Astrocyte (in vitro differentiated cells and primary cell): ENCODE data around the gene KCNQ5. TPM values are rescaled to one million over a fixed set of nuclear protein-coding genes. Genes with fewer than 3 reads are reported as not detected.
A peak's percentile ranks its signal among the peaks of the same experiment; 100 is the strongest.

Experiments used
- DNase-seq: peaks from one replicate; pipeline ENCODE4 v3.0.0-alpha.2; 2010; ENCODE audit warnings: low read depth
- FAIRE-seq: peaks from 2 replicates; lab custom pipeline; 2011; peaks lifted over from hg19 to GRCh38; lab: Jason Lieb, UNC
- H2AFZ ChIP-seq: 2 replicates; pipeline ENCODE4 v1.6.0; 2012; ENCODE audit warnings: low read depth, low read length, inconsistent platforms
- H3K27ac ChIP-seq: 2 replicates; pipeline ENCODE4 v1.5.1; 2011; ENCODE audit warnings: low read depth, low read length, inconsistent platforms
- H3K27me3 ChIP-seq: 2 replicates; pipeline ENCODE4 v1.6.0; 2011; ENCODE audit warnings: low read length, inconsistent platforms; ENCODE audit not compliant: insufficient read depth
- H3K36me3 ChIP-seq: 2 replicates; pipeline ENCODE4 v1.5.1; 2011; ENCODE audit warnings: low read length, inconsistent platforms; ENCODE audit not compliant: insufficient read depth
- H3K4me1 ChIP-seq: 2 replicates; pipeline ENCODE4 v1.5.1; 2011; ENCODE audit warnings: low read length, inconsistent platforms; ENCODE audit not compliant: insufficient read depth
- H3K4me2 ChIP-seq: 2 replicates; pipeline ENCODE4 v1.6.0; 2012; ENCODE audit warnings: low read length, inconsistent platforms
- H3K4me3 ChIP-seq: 2 replicates; pipeline ENCODE4 v1.5.1; 2011; ENCODE audit warnings: low read depth, mild to moderate bottlenecking, low read length, inconsistent platforms; ENCODE audit not compliant: insufficient read depth
- H3K79me2 ChIP-seq: 2 replicates; pipeline ENCODE4 v1.6.0; 2012; ENCODE audit warnings: mild to moderate bottlenecking, low read length, inconsistent platforms; ENCODE audit not compliant: insufficient read depth
- H3K9ac ChIP-seq: 2 replicates; pipeline ENCODE4 v1.6.0; 2012; ENCODE audit warnings: mild to moderate bottlenecking, low read length, inconsistent platforms
- H3K9me3 ChIP-seq: 2 replicates; pipeline ENCODE4 v1.5.1; 2012; ENCODE audit warnings: low read depth, mild to moderate bottlenecking, low read length, inconsistent platforms; ENCODE audit not compliant: insufficient read depth
- H4K20me1 ChIP-seq: 2 replicates; pipeline ENCODE4 v1.6.0; 2012; ENCODE audit warnings: low read length, inconsistent platforms; ENCODE audit not compliant: insufficient read depth
- H3K27ac Mint-ChIP-seq: one replicate; pipeline ENCODE4 v1.8.0; 2021; ENCODE audit warnings: mild to moderate bottlenecking, mixed read lengths; ENCODE audit not compliant: unreplicated experiment
- H3K27me3 Mint-ChIP-seq: one replicate; pipeline ENCODE4 v1.8.0; 2021; ENCODE audit warnings: low read depth, mixed read lengths; ENCODE audit not compliant: unreplicated experiment
- H3K36me3 Mint-ChIP-seq: one replicate; pipeline ENCODE4 v1.8.0; 2021; ENCODE audit warnings: low read depth, mixed read lengths; ENCODE audit not compliant: unreplicated experiment
- H3K4me1 Mint-ChIP-seq: one replicate; pipeline ENCODE4 v1.8.0; 2021; ENCODE audit warnings: low read depth, mixed read lengths; ENCODE audit not compliant: unreplicated experiment
- H3K4me3 Mint-ChIP-seq: one replicate; pipeline ENCODE4 v1.8.0; 2021; ENCODE audit warnings: mild to moderate bottlenecking, moderate library complexity, mixed read lengths; ENCODE audit not compliant: unreplicated experiment
- H3K9me3 Mint-ChIP-seq: one replicate; pipeline ENCODE4 v1.8.0; 2021; ENCODE audit warnings: mild to moderate bottlenecking, mixed read lengths; ENCODE audit not compliant: unreplicated experiment
- EZH2 ChIP-seq: IDR thresholded peaks from 2 replicates; pipeline ENCODE4 v1.6.1; 2012; ENCODE audit warnings: mild to moderate bottlenecking, low read length, inconsistent platforms; ENCODE audit not compliant: insufficient read depth
- total RNA-seq: library from RNA; stranded (reverse); gene quantifications from 2 replicates; pipeline ENCODE4 v1.2.1, GENCODE V29; 2021
- TF ChIP-seq, protein P1 (sequence below): IDR thresholded peaks from 2 replicates; pipeline ENCODE4 v1.5.1; 2011; ENCODE audit warnings: low read depth, mild to moderate bottlenecking, inconsistent platforms, low read length, moderate library complexity; ENCODE audit not compliant: insufficient read depth

Gene KCNQ5
- total RNA-seq, 1 donor from 2014 or later = 2.0 TPM

DNA sequence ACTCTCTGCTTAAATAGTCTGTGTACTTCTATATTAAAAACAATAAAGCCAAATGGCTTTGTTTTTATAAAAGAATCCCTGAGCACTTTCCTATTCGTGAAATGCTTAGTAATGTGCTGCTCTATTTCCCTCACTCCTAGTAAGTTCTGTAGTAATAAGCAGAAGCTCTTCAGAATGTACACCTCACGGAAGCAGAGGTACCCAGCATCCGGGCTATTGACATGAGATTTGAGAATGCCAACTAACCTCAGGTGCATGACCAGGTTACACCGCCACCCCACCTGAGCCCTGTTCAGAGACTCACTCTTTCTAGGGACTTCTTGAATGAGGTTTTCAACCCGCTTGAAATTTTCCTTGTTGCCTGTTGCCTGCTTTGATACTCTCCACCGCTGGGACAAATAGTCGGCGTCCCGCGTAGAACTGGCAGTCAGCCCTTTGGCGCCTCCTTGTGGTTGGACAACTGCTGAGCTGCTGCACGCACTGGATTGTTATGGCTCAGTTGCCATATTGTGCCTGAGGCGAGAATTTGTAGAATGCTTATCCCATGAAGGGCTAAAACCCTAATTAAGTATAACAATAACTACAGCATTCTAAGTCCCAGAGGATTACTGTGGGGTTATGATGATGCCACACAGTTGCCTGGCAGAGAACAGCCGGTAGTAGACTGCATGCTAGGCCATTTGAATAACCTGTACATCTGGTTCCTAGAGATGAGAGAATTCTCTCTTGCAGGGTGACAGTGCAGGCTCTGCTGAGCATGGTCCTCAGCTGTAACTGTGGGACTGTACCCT is 508.0 kb downstream of the KCNQ5 start:
- H3K4me3 Mint-ChIP-seq = no peak overlapping the region
- H3K27me3 Mint-ChIP-seq = peaks cover 2% of the 10 kb centered on the region
- H3K9me3 Mint-ChIP-seq = no peaks in the 10 kb centered on the region
- no peaks in the 10 kb centered on the region for H3K36me3 Mint-ChIP-seq
- no peaks in the 10 kb centered on the region for H3K4me1 ChIP-seq
- peak; percentile 21 for DNase-seq
- H3K27ac ChIP-seq = no peak overlapping the region
- H3K4me2 ChIP-seq = peak overlapping the region; percentile 35
- peak; percentile 54 for FAIRE-seq
- no peak overlapping the region for H3K27ac Mint-ChIP-seq
- H3K79me2 ChIP-seq = no peaks in the 10 kb centered on the region
- no peaks in the 10 kb centered on the region for H3K36me3 ChIP-seq
- TF ChIP-seq EZH2 = no peak
- TF ChIP-seq, protein P1, sequence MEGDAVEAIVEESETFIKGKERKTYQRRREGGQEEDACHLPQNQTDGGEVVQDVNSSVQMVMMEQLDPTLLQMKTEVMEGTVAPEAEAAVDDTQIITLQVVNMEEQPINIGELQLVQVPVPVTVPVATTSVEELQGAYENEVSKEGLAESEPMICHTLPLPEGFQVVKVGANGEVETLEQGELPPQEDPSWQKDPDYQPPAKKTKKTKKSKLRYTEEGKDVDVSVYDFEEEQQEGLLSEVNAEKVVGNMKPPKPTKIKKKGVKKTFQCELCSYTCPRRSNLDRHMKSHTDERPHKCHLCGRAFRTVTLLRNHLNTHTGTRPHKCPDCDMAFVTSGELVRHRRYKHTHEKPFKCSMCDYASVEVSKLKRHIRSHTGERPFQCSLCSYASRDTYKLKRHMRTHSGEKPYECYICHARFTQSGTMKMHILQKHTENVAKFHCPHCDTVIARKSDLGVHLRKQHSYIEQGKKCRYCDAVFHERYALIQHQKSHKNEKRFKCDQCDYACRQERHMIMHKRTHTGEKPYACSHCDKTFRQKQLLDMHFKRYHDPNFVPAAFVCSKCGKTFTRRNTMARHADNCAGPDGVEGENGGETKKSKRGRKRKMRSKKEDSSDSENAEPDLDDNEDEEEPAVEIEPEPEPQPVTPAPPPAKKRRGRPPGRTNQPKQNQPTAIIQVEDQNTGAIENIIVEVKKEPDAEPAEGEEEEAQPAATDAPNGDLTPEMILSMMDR = peak; percentile 99
- no peaks in the 10 kb centered on the region for H3K4me1 Mint-ChIP-seq
- no peaks in the 10 kb centered on the region for H4K20me1 ChIP-seq
- no peaks in the 10 kb centered on the region for H3K27me3 ChIP-seq
- no peak overlapping the region for H3K9ac ChIP-seq
- H3K4me3 ChIP-seq = no peak overlapping the region
- no peak overlapping the region for H2AFZ ChIP-seq
- H3K9me3 ChIP-seq = no peaks in the 10 kb centered on the region

DNA sequence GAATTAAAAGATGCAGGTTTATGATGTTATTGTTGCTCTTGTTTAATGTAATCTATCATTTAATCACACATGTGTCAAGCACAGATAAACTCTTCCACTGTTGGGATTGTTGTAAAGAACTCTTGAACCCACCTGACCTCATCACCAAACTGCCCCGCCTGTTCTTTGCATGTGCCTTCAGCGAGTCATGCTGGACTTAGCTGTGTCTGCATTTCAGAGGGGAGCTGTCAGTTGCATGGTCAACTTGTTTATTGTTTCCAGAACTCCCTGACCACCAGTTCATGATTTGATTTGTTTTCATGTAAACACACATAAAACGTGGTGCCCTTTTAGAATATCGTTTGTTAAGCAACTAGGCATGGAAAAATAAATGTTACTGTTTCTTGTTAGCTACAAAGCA is 509.8 kb downstream of the KCNQ5 start:
- Mint-ChIP-seq H3K4me3 (no peak overlapping the region), H3K27ac (no peak overlapping the region), H3K9me3 (no peaks in the 10 kb centered on the region), H3K4me1 (no peaks in the 10 kb centered on the region), H3K27me3 (peaks cover 2% of the 10 kb centered on the region), H3K36me3 (no peaks in the 10 kb centered on the region)
- no peak overlapping the region for H2AFZ ChIP-seq
- H3K79me2 ChIP-seq = no peaks in the 10 kb centered on the region
- no peak overlapping the region for H3K4me2 ChIP-seq
- H3K9me3 ChIP-seq = no peaks in the 10 kb centered on the region
- H3K27me3 ChIP-seq = no peaks in the 10 kb centered on the region
- no peak for DNase-seq
- no peaks in the 10 kb centered on the region for H3K36me3 ChIP-seq
- no peak overlapping the region for H3K9ac ChIP-seq
- no peaks in the 10 kb centered on the region for H3K4me1 ChIP-seq
- TF ChIP-seq, protein P1 = no peak
- no peak for TF ChIP-seq EZH2
- H3K4me3 ChIP-seq = no peak overlapping the region
- no peak for FAIRE-seq
- H4K20me1 ChIP-seq = no peaks in the 10 kb centered on the region
- H3K27ac ChIP-seq = no peak overlapping the region

DNA sequence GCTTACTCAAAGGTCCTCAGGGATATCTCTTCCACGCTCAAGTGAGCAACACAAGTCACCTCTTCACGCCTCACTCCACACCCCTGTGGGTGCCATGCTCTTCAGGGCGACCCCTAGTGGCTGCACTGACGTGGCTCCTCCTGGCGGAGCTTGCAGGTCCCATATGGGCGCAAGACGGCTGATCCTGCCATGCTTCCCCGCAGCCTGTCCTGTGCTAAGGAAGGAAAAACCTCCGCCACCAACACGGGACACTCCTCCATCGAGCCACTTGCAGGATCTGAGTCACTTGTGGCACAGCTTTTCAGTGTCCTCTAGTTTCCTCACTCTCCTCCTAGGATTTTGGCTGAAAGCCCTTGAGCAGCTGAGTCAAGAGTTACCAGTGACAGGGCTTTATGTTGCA is 512.7 kb downstream of the KCNQ5 start:
- Histone ChIP-seq H3K4me1 (no peaks in the 10 kb centered on the region), H3K9me3 (no peaks in the 10 kb centered on the region), H3K27ac (no peak overlapping the region), H4K20me1 (no peaks in the 10 kb centered on the region), H3K36me3 (no peaks in the 10 kb centered on the region), H2AFZ (no peak overlapping the region), H3K4me3 (no peak overlapping the region), H3K27me3 (no peaks in the 10 kb centered on the region), H3K4me2 (no peak overlapping the region), H3K9ac (no peak overlapping the region), H3K79me2 (no peaks in the 10 kb centered on the region)
- no peaks in the 10 kb centered on the region for H3K9me3 Mint-ChIP-seq
- H3K27me3 Mint-ChIP-seq = peaks cover 3% of the 10 kb centered on the region
- no peak for FAIRE-seq
- no peak overlapping the region for H3K27ac Mint-ChIP-seq
- H3K4me3 Mint-ChIP-seq = no peak overlapping the region
- TF ChIP-seq, protein P1 = no peak
- no peak for TF ChIP-seq EZH2
- no peaks in the 10 kb centered on the region for H3K4me1 Mint-ChIP-seq
- DNase-seq = no peak
- H3K36me3 Mint-ChIP-seq = no peaks in the 10 kb centered on the region
